Suprapubic skin (tissue), 4 donors: ENCODE data around the gene TPM4. TPM values are rescaled to one million over a fixed set of nuclear protein-coding genes. Genes with fewer than 3 reads are reported as not detected.
A peak's percentile ranks its signal among the peaks of the same experiment; 100 is the strongest.
"Not testable (repeated sequence)": the region's sequence is repeated elsewhere in the genome, so short reads cannot be mapped to it uniquely, and the experiment has no call there.

ENCODE experiments used
- DNase-seq, 2 donors: peaks; one replicate each; pipeline ENCODE4 v3.0.0-alpha.2; 2019; ENCODE audit warnings: low spot score in 2 of 2
- H3K27ac ChIP-seq: fragments of 200-600 bp; sonication (generic); one replicate; pipeline ENCODE4 v1.5.1; 2019
- H3K27me3 ChIP-seq: fragments of 200-600 bp; sonication (generic); one replicate; pipeline ENCODE4 v1.5.1; 2019
- H3K36me3 ChIP-seq: fragments of 200-600 bp; sonication (generic); one replicate; pipeline ENCODE4 v1.5.1; 2019
- H3K4me1 ChIP-seq: fragments of 200-600 bp; sonication (generic); one replicate; pipeline ENCODE4 v1.5.1; 2019
- H3K4me3 ChIP-seq: fragments of 200-600 bp; sonication (generic); one replicate; pipeline ENCODE4 v1.5.1; 2019; ENCODE audit warnings: mild to moderate bottlenecking
- H3K9me3 ChIP-seq: fragments of 200-600 bp; sonication (generic); one replicate; pipeline ENCODE4 v1.5.1; 2019
- EP300 ChIP-seq: sonication (generic); formaldehyde crosslinking; IDR thresholded peaks from one replicate; pipeline ENCODE4 v1.6.1; 2017; ENCODE audit warnings: antibody characterized with exemption
- POLR2A ChIP-seq, 2 donors: fragments of 450-650 bp; IDR thresholded peaks; one replicate each; pipeline ENCODE4 v1.6.1; 2017; ENCODE audit warnings: antibody characterized with exemption in 2 of 2, mild to moderate bottlenecking in 2 of 2, moderate library complexity in 2 of 2
- POLR2AphosphoS5 ChIP-seq, 3 donors: sonication (generic); formaldehyde crosslinking; IDR thresholded peaks; one replicate each; pipeline ENCODE4 v1.6.1; 2017; ENCODE audit warnings: antibody characterized with exemption in 3 of 3
- WGBS: methylation state at CpG from one replicate; pipeline ENCODE4 v1.1.5; 2018; 5-methylcytosine and 5-hydroxymethylcytosine counted together
- total RNA-seq, 4 donors: library from RNA; depleted of rRNA; stranded (reverse); fragments of >200 nt; gene quantifications; one replicate each; pipeline ENCODE4 v1.1.0, GENCODE V29; 2016
- TF ChIP-seq, protein P1 (sequence below), 2 donors: fragments of 200-600 bp in 1 of 2; fragments of 450-650 bp in 1 of 2; sonication (generic) in 1 of 2; IDR thresholded peaks; one replicate each; pipeline ENCODE4 v1.5.1; 2016 to 2019; ENCODE audit warnings: antibody characterized with exemption in 2 of 2, mild to moderate bottlenecking in 1 of 2, moderate library complexity in 1 of 2

Gene TPM4
- total RNA-seq, 4 donors from 2014 or later: 195 to 224 (median 205) TPM

DNA sequence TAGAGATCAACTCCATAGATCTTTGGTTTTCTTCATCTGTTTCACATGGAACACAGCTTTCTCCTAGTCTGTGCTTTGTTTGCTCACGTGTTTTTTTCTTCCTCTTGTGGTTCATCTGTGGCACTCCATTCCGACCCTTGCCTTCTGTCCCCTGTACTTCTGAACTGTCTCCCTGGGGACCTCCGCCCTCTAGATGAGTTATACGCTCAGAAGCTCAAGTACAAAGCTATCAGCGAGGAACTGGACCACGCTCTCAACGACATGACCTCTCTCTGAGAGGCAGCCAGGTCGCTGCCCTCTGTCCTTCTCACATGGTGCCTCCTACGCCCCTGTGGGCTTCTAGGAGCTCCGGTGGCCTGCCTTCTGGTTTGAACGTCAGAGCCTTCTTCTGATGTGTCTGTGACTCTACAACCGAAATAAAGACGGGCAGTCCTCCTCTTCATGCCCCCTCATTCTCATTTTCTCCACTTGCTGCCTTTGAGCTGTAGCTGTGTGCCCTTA, 18.8 kb downstream of the TPM4 start:
- Histone ChIP-seq H3K4me1 (peaks cover 9% of the 10 kb centered on the region), H3K4me3 (no peak overlapping the region), H3K9me3 (no peaks in the 10 kb centered on the region), H3K27me3 (no peaks in the 10 kb centered on the region), H3K36me3 (peaks cover 88% of the 10 kb centered on the region), H3K27ac (no peak overlapping the region)
- 73% methylated on average over 13 of the region's 13 CpGs for WGBS
- DNase-seq: no peak
- no peak for TF ChIP-seq POLR2AphosphoS5 (IDR thresholded peaks at IDR 0.05)
- TF ChIP-seq, protein P1, sequence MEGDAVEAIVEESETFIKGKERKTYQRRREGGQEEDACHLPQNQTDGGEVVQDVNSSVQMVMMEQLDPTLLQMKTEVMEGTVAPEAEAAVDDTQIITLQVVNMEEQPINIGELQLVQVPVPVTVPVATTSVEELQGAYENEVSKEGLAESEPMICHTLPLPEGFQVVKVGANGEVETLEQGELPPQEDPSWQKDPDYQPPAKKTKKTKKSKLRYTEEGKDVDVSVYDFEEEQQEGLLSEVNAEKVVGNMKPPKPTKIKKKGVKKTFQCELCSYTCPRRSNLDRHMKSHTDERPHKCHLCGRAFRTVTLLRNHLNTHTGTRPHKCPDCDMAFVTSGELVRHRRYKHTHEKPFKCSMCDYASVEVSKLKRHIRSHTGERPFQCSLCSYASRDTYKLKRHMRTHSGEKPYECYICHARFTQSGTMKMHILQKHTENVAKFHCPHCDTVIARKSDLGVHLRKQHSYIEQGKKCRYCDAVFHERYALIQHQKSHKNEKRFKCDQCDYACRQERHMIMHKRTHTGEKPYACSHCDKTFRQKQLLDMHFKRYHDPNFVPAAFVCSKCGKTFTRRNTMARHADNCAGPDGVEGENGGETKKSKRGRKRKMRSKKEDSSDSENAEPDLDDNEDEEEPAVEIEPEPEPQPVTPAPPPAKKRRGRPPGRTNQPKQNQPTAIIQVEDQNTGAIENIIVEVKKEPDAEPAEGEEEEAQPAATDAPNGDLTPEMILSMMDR (IDR thresholded peaks at IDR 0.05): no peak
- no peak for TF ChIP-seq EP300
- no peak for TF ChIP-seq POLR2A (IDR thresholded peaks at IDR 0.05)

DNA sequence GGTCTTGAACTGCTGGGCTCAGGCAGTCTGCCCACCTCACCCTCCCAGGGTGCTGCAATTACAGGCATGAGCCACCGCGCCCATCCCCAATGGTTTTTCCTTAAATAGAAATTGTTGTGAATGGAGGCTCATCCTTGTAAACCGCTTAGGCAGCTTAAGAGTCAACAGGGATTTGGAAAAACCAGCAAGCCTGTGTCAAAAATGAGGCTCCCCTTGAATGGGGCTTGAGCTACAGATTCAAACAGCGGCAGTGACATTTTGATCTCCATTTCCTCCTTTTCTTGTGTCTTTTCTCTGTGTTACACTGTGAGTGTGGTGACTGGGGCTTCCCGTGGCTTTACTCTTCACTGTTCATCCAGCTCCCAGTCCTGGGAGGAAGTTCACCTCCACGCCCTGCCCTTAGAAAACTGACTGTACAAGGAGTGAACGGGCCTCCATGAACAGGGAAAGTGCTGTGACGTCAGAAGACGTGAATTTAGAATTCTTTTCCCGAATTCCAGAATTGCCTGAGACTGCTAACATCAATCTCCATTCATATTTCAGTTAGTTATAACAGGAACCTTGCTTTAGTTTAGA, 20.1 kb downstream of the TPM4 start:
- Histone ChIP-seq H3K27me3 (no peaks in the 10 kb centered on the region), H3K4me1 (peaks cover 9% of the 10 kb centered on the region), H3K36me3 (peaks cover 89% of the 10 kb centered on the region), H3K27ac (no peak overlapping the region), H3K4me3 (no peak overlapping the region), H3K9me3 (no peaks in the 10 kb centered on the region)
- WGBS: 59% methylated on average over 10 of the region's 10 CpGs
- TF ChIP-seq, protein P1 (IDR thresholded peaks at IDR 0.05): no peak
- TF ChIP-seq POLR2A (IDR thresholded peaks at IDR 0.05) (no peak), EP300 (no peak), POLR2AphosphoS5 (IDR thresholded peaks at IDR 0.05) (no peak)
- DNase-seq: no peak

DNA sequence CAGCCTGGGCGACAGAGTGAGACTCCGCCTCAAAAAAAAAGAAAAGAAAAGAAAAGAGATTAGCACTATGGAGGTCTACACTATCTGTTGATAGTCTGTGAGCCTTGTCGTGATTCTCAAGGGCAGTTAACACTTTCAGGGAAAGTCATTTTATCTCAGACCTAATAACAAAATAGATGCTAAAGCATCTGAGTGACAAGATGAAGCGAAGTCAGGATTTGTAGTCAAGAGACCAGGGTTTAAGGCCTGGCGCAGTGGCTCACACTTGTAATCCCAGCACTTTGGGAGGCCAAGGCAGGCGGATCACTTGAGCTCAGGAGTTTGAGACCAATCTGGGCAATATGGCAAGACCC, 22.1 kb downstream of the TPM4 start:
- H3K4me3 ChIP-seq: no peak overlapping the region

DNA sequence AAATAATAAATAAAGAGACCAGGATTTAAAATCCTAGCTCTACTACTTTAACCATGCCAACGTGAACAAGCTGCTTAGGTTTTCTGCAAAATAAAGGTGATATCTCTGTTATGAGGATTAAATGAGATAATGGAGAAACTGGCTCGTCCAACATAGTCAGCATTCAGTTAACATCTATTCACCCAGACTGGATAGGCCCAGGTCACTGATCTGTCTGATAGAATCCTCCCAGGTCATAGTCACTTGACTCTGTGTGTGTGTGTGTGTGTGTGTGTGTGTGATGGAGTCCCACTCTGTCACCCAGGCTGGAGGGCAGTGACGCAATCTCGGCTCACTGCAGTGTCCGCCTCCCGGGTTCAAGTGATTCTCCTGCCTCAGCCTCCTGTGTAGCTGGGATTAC, 22.5 kb downstream of the TPM4 start:
- DNase-seq: no peak
- Histone ChIP-seq H3K27ac (no peak overlapping the region), H3K9me3 (no peaks in the 10 kb centered on the region), H3K4me1 (peaks cover 9% of the 10 kb centered on the region), H3K4me3 (no peak overlapping the region), H3K27me3 (no peaks in the 10 kb centered on the region), H3K36me3 (peaks cover 89% of the 10 kb centered on the region)
- WGBS: 96% methylated on average over 5 of the region's 6 CpGs
- TF ChIP-seq POLR2AphosphoS5 (IDR thresholded peaks at IDR 0.05): no peak
- TF ChIP-seq POLR2A (IDR thresholded peaks at IDR 0.05): no peak

More for the DNA sequence above, 22.1 kb downstream of the TPM4 start:
- Histone ChIP-seq H3K9me3 (no peaks in the 10 kb centered on the region), H3K27me3 (no peaks in the 10 kb centered on the region), H3K27ac (peak overlapping the region; percentile 50), H3K4me1 (peaks cover 9% of the 10 kb centered on the region), H3K36me3 (peaks cover 89% of the 10 kb centered on the region)
- no peak for DNase-seq
- 91% methylated on average over 6 of the region's 6 CpGs for WGBS
- TF ChIP-seq POLR2A (IDR thresholded peaks at IDR 0.05): no peak
- TF ChIP-seq, protein P1 (IDR thresholded peaks at IDR 0.05): no peak
- TF ChIP-seq EP300: no peak
- no peak for TF ChIP-seq POLR2AphosphoS5 (IDR thresholded peaks at IDR 0.05)

DNA sequence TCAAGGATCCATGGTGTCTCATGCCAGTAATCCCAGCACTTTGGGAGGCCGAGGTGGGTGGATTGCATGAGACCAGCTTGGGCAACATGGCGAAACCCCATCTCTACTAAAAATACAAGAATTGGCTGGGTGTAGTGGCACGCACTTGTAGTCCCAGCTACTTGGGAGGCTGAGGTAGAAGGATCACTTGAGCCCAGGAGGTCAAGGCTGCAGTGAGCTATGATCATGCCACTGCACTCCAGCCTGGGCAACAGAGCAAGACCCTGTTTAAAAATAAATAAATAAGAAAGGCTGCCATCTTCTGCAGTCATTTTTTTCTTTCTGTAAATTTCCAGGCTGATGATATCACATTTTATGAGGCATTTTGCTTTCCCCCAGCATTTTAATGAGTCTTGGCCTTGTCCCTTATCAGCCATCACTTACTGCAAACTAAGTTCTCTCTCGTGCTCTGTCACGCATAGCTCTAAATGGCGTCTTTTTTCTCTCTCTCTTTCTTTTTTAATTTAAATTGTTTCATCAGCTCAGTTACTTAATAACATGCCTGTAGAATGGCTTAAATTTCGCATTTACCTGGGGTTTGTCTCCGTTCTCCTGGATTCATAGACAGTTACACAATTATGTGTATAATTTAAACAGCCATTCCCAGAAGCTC, 23.1 kb downstream of the TPM4 start:
- not testable (repeated sequence) for H3K4me3 ChIP-seq, DNase-seq, H3K9me3 ChIP-seq, H3K4me1 ChIP-seq, H3K27me3 ChIP-seq, H3K27ac ChIP-seq
- peaks cover 87% of the 10 kb centered on the region for H3K36me3 ChIP-seq
- 80% methylated on average over 7 of the region's 8 CpGs for WGBS

DNA sequence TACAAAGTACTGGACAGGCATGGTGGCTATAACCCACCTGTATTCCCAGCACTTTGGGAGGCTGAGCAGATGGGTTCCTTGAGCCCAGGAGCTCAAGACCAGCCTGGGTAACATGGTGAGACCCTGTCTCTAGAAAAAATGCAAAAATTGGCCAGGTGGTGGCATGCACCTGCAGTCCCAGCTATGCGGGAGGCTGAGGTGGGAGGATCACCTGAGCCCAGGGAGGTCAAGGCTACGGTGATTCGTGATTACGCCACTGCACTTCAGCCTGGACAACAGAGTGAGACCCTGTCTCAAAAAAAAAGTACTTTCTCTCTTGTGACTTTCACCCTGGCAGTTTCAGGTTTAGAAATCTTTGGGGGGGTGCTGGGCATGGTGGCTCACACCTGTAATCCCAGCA, 24.2 kb downstream of the TPM4 start:
- no peak overlapping the region for H3K4me3 ChIP-seq
- H3K4me1 ChIP-seq: peaks cover 9% of the 10 kb centered on the region
- DNase-seq: no peak
- H3K9me3 ChIP-seq: no peaks in the 10 kb centered on the region
- no peaks in the 10 kb centered on the region for H3K27me3 ChIP-seq
- peaks cover 78% of the 10 kb centered on the region for H3K36me3 ChIP-seq
- TF ChIP-seq, protein P1 (IDR thresholded peaks at IDR 0.05): no peak
- TF ChIP-seq POLR2A (IDR thresholded peaks at IDR 0.05): no peak
- TF ChIP-seq EP300: no peak
- TF ChIP-seq POLR2AphosphoS5 (IDR thresholded peaks at IDR 0.05): no peak
- whole genome bisulfite sequencing: 100% methylated on average over 4 of the region's 4 CpGs
- H3K27ac ChIP-seq: no peak overlapping the region
